Stimulated activated naive CD8-positive, alpha-beta T cell treated with anti-CD3 and anti-CD28 coated beads, Interleukin-15, Interleukin-2, amounts not matched to agents 100 U/mL and 50 U/mL, for 24 hours (primary cell): Measurements from ENCODE around the gene FAT1.
A peak's percentile ranks its signal among the peaks of the same experiment; 100 is the strongest.

Experiments used
- ATAC-seq: fragments of 150-1000 bp; cut with Tn5 transposase; one replicate; pipeline ENCODE4 v1.10.0; 2021
- DNase-seq: peaks from one replicate; pipeline ENCODE4 v3.0.0; 2021

FAT1 gene

DNA sequence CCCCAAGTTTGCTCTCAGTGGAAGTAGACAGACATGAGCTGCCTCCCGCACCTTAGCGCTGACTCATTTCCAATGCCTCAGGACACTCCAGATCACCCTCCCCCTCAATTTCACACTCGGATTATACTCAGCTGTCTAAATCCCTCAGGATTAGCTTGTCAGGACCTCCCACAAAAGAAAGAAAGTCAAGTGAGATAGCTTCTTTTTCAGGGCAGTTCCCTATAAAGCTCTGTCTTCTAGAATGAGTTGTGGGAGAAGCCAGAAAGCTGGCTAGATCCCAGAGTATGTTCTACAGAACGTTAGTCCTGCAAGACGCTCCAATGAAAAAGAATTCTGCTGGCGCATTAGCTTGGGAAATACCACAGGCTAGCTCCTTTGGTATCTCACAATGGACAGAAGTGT, 117.1 kb downstream of the FAT1 start:
- DNase-seq (no peak), ATAC-seq (no peak)

GRCh38 chr4:186605261-186605865, 118.3 kb downstream of the FAT1 start:
- ATAC-seq (no peak), DNase-seq (no peak)

DNA sequence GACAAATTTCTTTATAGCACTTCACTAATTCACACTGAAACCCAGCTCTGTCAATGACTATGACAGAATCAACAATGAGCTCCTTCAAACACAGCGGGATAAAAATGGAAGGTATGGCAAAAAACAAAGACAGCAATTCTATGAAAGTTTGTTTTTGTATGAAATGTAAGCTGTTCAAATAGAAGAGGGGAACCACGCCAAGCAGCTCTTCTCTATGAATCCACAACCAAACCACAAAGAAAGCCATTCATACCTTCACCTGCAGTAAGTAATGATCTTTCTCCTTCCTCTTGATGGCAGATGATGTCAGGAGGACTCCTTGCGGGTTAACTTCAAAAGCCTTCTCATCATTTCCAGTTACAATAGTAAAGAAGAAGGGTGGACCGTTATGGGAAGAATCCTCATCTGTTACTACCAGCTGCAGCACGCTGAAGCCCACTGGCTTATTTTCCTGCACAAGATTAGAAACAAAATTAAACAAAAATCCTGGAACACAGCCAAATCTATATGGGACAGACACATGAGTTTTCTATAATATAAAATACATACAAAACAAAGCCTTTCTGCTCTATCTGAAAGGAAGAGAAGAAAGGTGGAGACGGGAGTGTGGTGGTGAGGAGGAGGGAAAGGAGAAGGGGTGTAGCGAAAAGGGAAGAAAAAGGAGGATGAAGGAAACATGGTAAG, 119.4 kb downstream of the FAT1 start:
- no peak for ATAC-seq
- DNase-seq: no peak

- no peak for ATAC-seq
- DNase-seq: no peak
These were observed 120.7 kb downstream of the FAT1 start for GRCh38 chr4:186602978-186603377.

- DNase-seq (no peak), ATAC-seq (no peak)
These were observed 124.2 kb downstream of the FAT1 start for GRCh38 chr4:186599483-186599882.

DNA sequence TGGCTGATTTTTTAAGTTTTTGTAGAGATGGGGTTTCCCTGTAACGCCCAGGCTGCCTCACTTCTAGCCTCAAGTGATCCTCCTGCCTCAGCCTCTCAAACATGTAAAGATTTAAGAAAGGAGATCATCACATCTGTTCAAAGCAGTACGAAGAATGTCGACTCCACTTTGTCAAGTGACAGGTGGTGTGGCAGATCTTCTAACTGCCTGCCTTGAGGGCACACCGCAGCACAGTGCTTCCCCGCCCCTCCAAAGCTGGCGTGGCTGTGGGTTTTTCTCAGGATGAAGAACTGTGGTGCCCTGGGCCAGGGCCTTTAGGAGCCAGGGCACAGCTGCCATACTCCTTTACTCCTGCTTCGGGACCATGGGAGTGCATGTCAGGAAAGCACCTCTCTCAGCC, 125.0 kb downstream of the FAT1 start:
- DNase-seq (no peak), ATAC-seq (no peak)

DNA sequence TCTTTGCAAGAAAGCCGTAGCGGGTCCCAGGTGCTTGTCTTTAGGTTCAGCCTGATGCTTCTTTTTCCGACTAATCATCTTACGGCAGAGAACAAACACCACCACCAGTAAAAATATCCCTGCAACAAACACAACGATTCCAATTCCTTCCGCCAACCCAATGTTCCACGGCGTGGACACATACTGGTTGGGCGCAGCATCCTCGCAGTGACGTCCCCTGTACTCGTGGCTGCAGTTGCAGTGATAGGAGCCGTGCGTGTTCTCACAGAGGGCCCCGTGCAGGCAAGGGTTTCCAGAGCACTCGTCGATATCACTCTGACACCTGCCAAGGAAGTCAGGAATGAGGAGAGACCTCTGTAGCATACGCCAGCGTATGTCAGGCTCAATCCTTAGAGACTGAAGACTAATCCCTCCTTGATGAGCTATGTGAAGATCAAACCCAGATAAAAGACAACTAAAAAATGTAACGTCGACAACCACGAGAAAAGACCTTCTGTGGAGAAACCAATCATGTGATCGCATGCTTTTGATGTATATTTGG, 126.7 kb downstream of the FAT1 start:
- DNase-seq (no peak), ATAC-seq (no peak)

GRCh38 chr4:186596346-186596745, 127.3 kb downstream of the FAT1 start:
- DNase-seq (no peak), ATAC-seq (no peak)

GRCh38 chr4:186593587-186593973, 130.1 kb downstream of the FAT1 start:
- ATAC-seq: no peak

DNA sequence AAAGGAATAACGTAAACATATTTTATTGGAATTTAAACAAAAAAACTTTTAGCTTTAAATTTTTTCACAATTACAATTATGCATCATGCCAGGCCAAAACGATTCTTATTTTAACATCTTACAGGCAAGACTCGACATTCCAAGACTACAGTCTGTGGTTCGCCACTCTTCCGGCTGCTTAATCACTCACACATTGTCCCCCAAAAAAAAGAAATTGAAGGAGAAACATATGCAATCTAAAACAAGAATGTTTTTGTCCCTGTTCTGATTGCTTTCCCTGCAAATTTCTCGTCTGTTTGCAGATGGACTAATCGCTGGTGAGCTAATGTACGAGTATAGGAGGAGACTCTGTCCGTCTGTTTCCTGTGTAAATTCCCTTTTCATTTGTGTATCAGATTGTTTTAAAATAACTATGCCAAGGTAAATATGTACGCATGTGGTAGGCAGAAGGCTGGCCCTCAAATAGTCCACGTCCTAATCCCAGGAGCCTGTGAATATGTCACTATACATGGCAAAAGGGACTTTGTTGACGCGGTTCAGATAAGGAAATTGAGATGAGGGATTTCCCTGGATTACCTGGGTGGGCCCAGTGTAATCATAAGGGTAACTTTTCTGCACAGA, 130.6 kb downstream of the FAT1 start:
- DNase-seq: no peak
- ATAC-seq: no peak

More at GRCh38 chr4:186593587-186593973, 130.1 kb downstream of the FAT1 start:
- no peak for DNase-seq

DNA sequence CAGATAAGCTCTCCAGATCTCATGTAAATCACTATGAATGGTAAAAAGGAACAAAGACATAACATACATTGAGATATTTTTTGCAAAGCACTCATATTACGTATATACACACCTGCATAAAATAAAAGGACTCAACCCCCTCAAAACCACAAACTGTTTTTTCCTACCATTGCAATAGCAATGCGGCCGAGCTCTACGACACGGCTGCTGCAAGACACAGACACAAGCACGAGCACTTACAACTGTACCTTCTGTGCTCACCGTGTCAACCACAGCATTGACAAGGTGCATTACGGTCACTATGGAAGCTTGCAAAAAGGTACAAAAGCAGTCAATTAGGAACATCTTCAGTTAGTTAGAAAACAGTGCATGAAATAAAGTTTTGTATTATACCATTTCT, 131.2 kb downstream of the FAT1 start:
- ATAC-seq (no peak), DNase-seq (no peak)

DNA sequence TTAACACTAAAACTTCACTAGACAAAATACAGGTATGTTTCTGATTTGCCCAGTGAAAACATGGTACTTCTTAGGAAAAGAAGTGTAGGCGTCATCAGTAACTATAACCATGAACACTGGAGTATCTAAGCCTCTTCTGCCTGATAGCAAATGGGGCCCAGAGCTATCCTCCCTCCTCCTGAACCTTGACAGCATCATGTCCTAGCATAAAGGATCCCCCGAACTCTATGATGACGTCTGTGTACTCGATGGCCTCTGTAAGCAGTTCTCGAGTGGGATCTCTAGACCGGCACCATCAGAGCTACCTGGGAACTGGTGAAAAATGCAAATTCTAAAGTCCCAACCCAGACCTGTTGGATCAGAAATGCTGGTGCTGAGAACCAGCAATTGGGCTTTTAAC, 132.0 kb downstream of the FAT1 start:
- DNase-seq: no peak
- ATAC-seq: no peak

GRCh38 chr4:186588503-186588902, 135.2 kb downstream of the FAT1 start:
- ATAC-seq: no peak
- no peak for DNase-seq

DNA sequence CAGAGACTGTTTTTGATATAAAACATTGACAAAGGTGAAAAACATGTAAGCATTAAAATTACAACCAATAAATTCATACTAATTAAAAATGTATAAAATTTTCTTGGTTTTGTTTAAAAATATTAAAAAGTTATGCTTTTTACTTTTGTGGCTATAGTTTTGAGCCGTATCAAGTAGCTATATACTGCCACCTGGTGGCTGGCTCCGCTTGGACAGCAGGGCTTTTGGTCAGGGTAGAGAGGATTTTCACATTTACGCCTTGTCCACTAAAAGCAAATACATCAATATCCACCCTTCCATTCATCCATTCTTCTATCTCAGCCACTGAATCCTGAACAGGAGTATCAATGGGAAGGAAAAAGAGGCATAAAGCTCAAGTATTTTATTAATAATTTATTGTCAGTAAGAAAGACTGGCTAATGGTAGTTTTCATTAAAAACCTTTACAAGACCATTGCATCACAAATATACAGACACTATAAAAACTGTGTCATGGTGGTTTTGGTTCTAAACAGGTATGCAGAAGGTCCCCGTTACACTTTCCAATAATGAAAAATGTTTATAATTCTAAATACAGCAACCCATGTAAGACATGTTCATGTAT, 136.1 kb downstream of the FAT1 start:
- ATAC-seq (no peak), DNase-seq (peak; percentile 67)

DNA sequence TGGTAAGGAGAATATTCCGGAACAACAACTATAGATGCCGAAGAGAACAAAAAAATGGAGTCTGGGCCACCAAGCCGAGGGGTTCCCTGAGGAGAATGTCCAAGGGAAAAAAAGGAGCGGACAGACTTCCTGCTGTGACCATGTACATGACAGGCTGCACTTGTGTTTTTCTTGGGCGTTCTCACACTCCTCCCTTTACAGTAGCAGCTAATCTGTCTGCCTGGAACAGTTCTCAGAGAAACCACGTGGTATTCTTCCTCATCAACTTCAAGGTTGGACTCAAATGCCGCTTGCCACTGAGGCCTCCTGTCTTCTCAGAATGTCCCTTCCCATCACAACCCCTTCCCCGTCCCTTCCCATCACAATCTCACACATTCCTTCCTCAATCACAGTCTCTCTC, 137.5 kb downstream of the FAT1 start:
- DNase-seq (no peak), ATAC-seq (no peak)

- no peak for DNase-seq
- no peak for ATAC-seq
These were observed 138.7 kb downstream of the FAT1 start for GRCh38 chr4:186584912-186585311.

GRCh38 chr4:186581421-186581820, 142.2 kb downstream of the FAT1 start:
- DNase-seq (no peak), ATAC-seq (no peak)

- no peak for ATAC-seq
- DNase-seq: no peak
These were observed 143.0 kb downstream of the FAT1 start for GRCh38 chr4:186580669-186581068.

DNA sequence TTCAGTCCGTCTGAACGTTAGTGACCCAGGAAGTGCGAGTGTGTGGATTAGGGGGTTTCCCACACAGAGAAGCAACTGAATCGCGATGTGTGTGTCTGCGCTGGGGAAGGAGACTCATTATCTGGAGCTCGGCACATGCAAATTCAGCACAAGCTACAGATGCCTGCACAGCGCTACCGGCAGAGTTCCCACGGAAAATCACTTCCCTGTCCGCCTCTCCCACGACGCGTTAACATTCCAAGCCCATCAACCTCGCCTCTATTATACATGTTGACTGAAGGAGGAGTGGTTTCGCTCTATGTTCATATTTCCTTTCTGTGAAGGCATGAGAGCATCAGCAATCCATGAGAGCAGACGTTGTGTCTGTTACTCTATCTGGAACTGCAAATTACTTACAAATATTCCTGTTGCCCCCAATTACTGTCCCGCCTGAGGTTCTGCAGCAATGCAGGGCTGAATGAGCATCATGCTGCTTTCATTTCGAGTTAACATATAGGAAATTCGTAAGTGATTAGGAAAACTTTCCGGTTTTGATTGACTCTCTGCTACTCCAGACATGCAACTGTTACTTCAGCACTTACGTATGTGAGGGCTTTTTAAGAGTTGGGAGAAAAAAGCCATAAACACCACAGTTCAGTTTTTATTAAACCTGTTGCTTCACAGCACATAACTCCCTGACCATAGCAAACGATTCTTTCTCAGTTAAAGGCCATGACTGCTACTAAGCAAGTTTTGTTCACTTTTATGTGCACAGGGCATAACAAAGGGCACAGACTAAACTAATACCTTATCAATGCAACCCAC, 153.3 kb downstream of the FAT1 start:
- ATAC-seq (no peak), DNase-seq (no peak)

DNA sequence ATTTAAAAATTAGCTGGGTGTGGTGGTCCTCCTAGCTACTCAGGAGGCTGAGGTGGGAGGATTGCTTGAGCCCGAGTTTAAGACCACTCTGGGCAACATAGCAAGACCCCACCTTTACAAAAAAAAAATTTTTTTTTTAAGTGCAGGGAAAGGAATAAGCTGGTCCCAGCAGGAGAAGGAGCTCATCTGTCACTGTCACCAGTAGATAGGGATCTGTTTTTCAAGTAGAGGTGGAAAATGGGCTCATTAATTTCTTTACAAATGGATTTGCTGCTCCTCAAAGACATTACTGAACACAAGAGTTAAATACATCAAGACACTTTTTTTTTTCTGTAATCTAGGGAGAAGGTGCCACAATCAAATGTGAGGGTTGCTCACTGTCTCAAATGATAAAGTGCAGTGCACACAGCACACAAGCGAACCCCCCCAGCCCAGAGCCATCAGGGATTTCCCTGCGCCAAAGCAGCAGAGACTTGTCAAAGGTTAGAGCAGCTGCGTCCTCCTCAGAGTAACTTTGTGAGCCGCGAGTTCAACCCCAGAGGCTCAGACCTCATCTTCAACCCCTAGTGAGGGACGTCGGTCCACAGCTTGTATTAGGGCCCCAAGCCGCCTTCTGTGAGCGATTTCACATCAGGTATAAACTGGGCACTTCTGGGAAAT, 154.0 kb downstream of the FAT1 start:
- ATAC-seq (no peak), DNase-seq (no peak)

GRCh38 chr4:186566068-186566467, 157.6 kb downstream of the FAT1 start:
- ATAC-seq (no peak), DNase-seq (no peak)

DNA sequence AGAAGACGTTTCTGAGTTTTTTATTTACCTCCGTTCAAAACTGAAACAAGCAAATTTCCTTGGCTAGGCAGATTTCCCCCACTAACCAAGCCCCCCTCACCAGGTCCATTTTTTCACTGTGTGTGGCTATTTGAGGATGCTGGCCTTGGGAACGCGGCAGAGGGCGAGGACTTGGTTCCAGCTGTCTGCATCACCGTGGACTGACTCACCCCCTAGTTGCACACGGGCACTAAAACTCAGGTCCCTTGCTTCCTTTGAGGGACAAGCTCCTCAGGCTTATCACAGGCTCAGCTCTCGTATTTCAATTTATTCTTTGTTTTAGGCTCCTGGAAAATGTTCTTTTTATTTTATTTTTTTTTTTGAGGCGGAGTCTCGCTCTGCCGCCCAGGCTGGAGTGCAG, 159.9 kb downstream of the FAT1 start:
- ATAC-seq: no peak
- no peak for DNase-seq
